K562 (cell line): ENCODE data around the gene FRMD5. TPM values are rescaled to one million over a fixed set of nuclear protein-coding genes. Genes with fewer than 3 reads are reported as not detected.

Source experiments
- ATAC-seq: fragments of 200-7000 bp; cut with Tn5 transposase; 3 replicates; pipeline ENCODE4 v1.9.1; 2020; ENCODE audit warnings: moderate library complexity
- BruUV-seq: library from RNA; stranded (reverse); fragments of 400-500 nt; replicated peaks from 2 replicates; lab custom pipeline; 2021; lab: Mats Ljungman, UMichigan
- CTCF ChIA-PET: fragments of 300-600 bp; formaldehyde crosslinking; extraction: SDS; loops from one replicate; lab custom pipeline; 2021; ENCODE audit warnings: low intra/inter-chr PET ratio; lab: Yijun Ruan, JAX
- POLR2A ChIA-PET: fragments of 300-600, 350-650 bp; sonication (Branson Sonifier 250); formaldehyde crosslinking; extraction: SDS; loops from one replicate; lab custom pipeline; 2021; ENCODE audit warnings: antibody characterized with exemption, inconsistent platforms; lab: Yijun Ruan, JAX
- DNase-seq, 4 experiments: peaks; one replicate each; pipeline versions ENCODE4 v3.0.0 to v3.0.0-alpha.2; 2011 to 2018; ENCODE audit warnings: low spot score in 3 of 4, mixed read lengths in 3 of 4; ENCODE audit errors: extremely low read depth in 1 of 4
- FAIRE-seq: peaks from 2 replicates; lab custom pipeline; 2011; peaks lifted over from hg19 to GRCh38; lab: Jason Lieb, UNC
- H2AFZ ChIP-seq: 2 replicates; pipeline ENCODE4 v1.6.0; 2011; ENCODE audit warnings: low read depth, low read length, control low read depth, inconsistent platforms
- H3K27ac ChIP-seq: fragments of 200-600 bp; 3 replicates; pipeline ENCODE4 v1.8.0; 2011; ENCODE audit warnings: low read depth, mild to moderate bottlenecking, control low read depth, inconsistent platforms, low read length, moderate library complexity, mixed read lengths; ENCODE audit errors: extremely low read depth
- H3K27me3 ChIP-seq, 2 experiments: fragments of 300-600 bp in 1 of 2; 2 replicates in 1 of 2; 3 replicates in 1 of 2; pipeline versions ENCODE4 v1.6.0 to v1.8.0; 2011; ENCODE audit warnings: inconsistent platforms in 2 of 2, low read length in 2 of 2, mild to moderate bottlenecking in 1 of 2, mixed read lengths in 1 of 2, moderate library complexity in 1 of 2; ENCODE audit not compliant: control insufficient read depth in 2 of 2, insufficient read depth in 2 of 2
- H3K36me3 ChIP-seq: fragments of 300-600 bp; 3 replicates; pipeline ENCODE4 v1.8.0; 2011; ENCODE audit warnings: mild to moderate bottlenecking, low read length, inconsistent platforms; ENCODE audit not compliant: control insufficient read depth, insufficient read depth
- H3K4me1 ChIP-seq, 2 experiments: fragments of 200-600 bp in 1 of 2; replicated peaks in 1 of 2; 2 replicates in 1 of 2; 3 replicates in 1 of 2; pipeline versions ENCODE4 v1.5.1 to v1.8.0; 2011; ENCODE audit warnings: inconsistent platforms in 2 of 2, low read length in 2 of 2, mild to moderate bottlenecking in 1 of 2, mixed read lengths in 1 of 2, moderate library complexity in 1 of 2; ENCODE audit not compliant: control insufficient read depth in 2 of 2, insufficient read depth in 2 of 2
- H3K4me2 ChIP-seq: 2 replicates; pipeline ENCODE4 v1.6.1; 2011; ENCODE audit warnings: low read length, control low read depth, inconsistent platforms, mixed read lengths; ENCODE audit not compliant: insufficient read depth
- H3K4me3 ChIP-seq: fragments of 200-600 bp; sonication (generic), shearing (Covaris generic); 2 replicates; pipeline ENCODE4 v1.5.1; 2016; ENCODE audit warnings: control low read depth, inconsistent platforms
- H3K79me2 ChIP-seq: fragments of 200-600 bp; 3 replicates; pipeline ENCODE4 v1.8.0; 2011; ENCODE audit warnings: low read length, inconsistent platforms; ENCODE audit not compliant: control insufficient read depth, insufficient read depth
- H3K9ac ChIP-seq, 2 experiments: 2 replicates each; pipeline versions ENCODE4 v1.6.0 to v1.6.1; 2011; ENCODE audit warnings: low read depth in 2 of 2, low read length in 2 of 2, control low read depth in 1 of 2, inconsistent platforms in 1 of 2, mild to moderate bottlenecking in 1 of 2, mixed read lengths in 1 of 2; ENCODE audit not compliant: insufficient read depth in 1 of 2
- H3K9me1 ChIP-seq: one replicate; pipeline ENCODE4 v1.6.0; 2011; ENCODE audit warnings: inconsistent platforms, mild to moderate bottlenecking, low read length, moderate library complexity; ENCODE audit not compliant: control insufficient read depth, insufficient read depth
- H3K9me3 ChIP-seq: replicated peaks from 2 replicates; pipeline ENCODE4 v1.5.1; 2011; ENCODE audit warnings: low read depth, low read length, inconsistent platforms; ENCODE audit not compliant: control insufficient read depth, insufficient read depth
- H4K20me1 ChIP-seq: replicated peaks from 2 replicates; pipeline ENCODE4 v1.6.1; 2011; ENCODE audit warnings: low read length, inconsistent platforms, mixed read lengths; ENCODE audit not compliant: control insufficient read depth, insufficient read depth
- CREB3 ChIP-seq: fragments of 450-650 bp; conservative IDR thresholded peaks from 2 replicates; pipeline ENCODE4 v1.6.1; 2016; ENCODE audit warnings: missing genetic modification characterization, low read depth, mild to moderate bottlenecking, missing compliant biosample characterization, moderate library complexity
- EGR1 ChIP-seq: fragments of 450-650 bp; conservative IDR thresholded peaks from 2 replicates; pipeline ENCODE4 v1.6.1; 2017; ENCODE audit warnings: mild to moderate bottlenecking
- FOXO4 ChIP-seq: fragments of 450-650 bp; formaldehyde crosslinking; IDR thresholded peaks from 2 replicates; pipeline ENCODE4 v1.4.0; 2020; ENCODE audit warnings: mild to moderate bottlenecking, moderate library complexity
- HNRNPL ChIP-seq: fragments of 200-400 bp; formaldehyde crosslinking; IDR thresholded peaks from 2 replicates; pipeline ENCODE4 v1.6.1; 2017; ENCODE audit warnings: low read depth, mild to moderate bottlenecking, low read length
- JUND ChIP-seq, 2 experiments: IDR thresholded peaks; 2 replicates in 1 of 2; 3 replicates in 1 of 2; pipeline ENCODE4 v1.6.1; 2011; ENCODE audit warnings: borderline replicate concordance in 2 of 2, low read depth in 2 of 2, low read length in 2 of 2, improper control_type of control experiment in 1 of 2, missing biosample characterization in 1 of 2, missing genetic modification characterization in 1 of 2, missing genetic modification reagents in 1 of 2
- KLF13 ChIP-seq: fragments of 450-650 bp; IDR thresholded peaks from 2 replicates; pipeline ENCODE4 v1.6.1; 2016; ENCODE audit warnings: missing genetic modification characterization, low read depth, mild to moderate bottlenecking, missing compliant biosample characterization, moderate library complexity, borderline replicate concordance
- NR2F6 ChIP-seq: fragments of 450-650 bp; formaldehyde crosslinking; IDR thresholded peaks from 2 replicates; pipeline ENCODE4 v1.4.0; 2020; ENCODE audit warnings: mild to moderate bottlenecking
- POLR2AphosphoS5 ChIP-seq: IDR thresholded peaks from 2 replicates; pipeline ENCODE4 v1.6.1; 2011; ENCODE audit warnings: mild to moderate bottlenecking, low read depth, low read length, moderate library complexity; ENCODE audit not compliant: control insufficient read depth, insufficient read depth
- SOX6 ChIP-seq: fragments of 450-650 bp; IDR thresholded peaks from 2 replicates; pipeline ENCODE4 v1.6.1; 2014; ENCODE audit warnings: mild to moderate bottlenecking
- SREBF2 ChIP-seq: sonication (generic); formaldehyde crosslinking; IDR thresholded peaks from 2 replicates; pipeline ENCODE4 v1.4.0; 2020; ENCODE audit warnings: mild to moderate bottlenecking, missing genetic modification reagents
- ZNF324 ChIP-seq: fragments of 250-450 bp; sonication (Bioruptor Pico); IDR thresholded peaks from 2 replicates; pipeline ENCODE4 v1.4.0; 2020; ENCODE audit warnings: mild to moderate bottlenecking
- ZNF384 ChIP-seq: IDR thresholded peaks from 2 replicates; pipeline ENCODE4 v1.6.1; 2012; ENCODE audit warnings: low read depth, low read length, improper control_type of control experiment
- WGBS: fragments of 100-300 bp; shearing (Covaris generic); methylation state at CpG from one replicate; pipeline ENCODE4 v1.1.6; 2016; ENCODE audit warnings: low coverage, mixed read lengths; ENCODE audit not compliant: insufficient coverage; ENCODE audit errors: missing lambda C conversion rate; 5-methylcytosine and 5-hydroxymethylcytosine counted together
- in situ Hi-C: fragments of 300-500 bp; cut with MboI; formaldehyde crosslinking; loops from 4 replicates; pipeline ENCODE4 v1.15.0; 2018; ENCODE audit warnings: inconsistent platforms, mixed read lengths
- intact Hi-C: fragments of 100-400 bp; cut with micrococcal nuclease; formaldehyde crosslinking; loops from 2 replicates; pipeline ENCODE4 v1.14.2; 2022
- polyA plus RNA-seq, 8 experiments: library from polyadenylated mRNA; depleted of rRNA in 4 of 8; stranded (reverse) in 5 of 8; unstranded in 3 of 8; fragments of >200 nt; fragmentation: Nextera tagmentation in 2 of 8; fragmentation: Illumina TruSeq in 1 of 8; extraction: Ambion mirVana in 2 of 8; extraction: Trizol in 1 of 8; gene quantifications; 2 replicates each; pipeline versions ENCODE4 v1.2.1 to v1.2.3, GENCODE V29; 2011 to 2014; ENCODE audit warnings: inconsistent platforms in 1 of 8, missing spikeins in 1 of 8
- total RNA-seq, 7 experiments: library from RNA; depleted of rRNA in 6 of 7; stranded (reverse); fragments of >200 nt in 6 of 7; fragmentation: Illumina TruSeq in 2 of 7; extraction: Trizol in 2 of 7; gene quantifications; 2 replicates each; pipeline versions ENCODE4 v1.2.1 to v1.2.3, GENCODE V29; 2011 to 2021; ENCODE audit warnings: low replicate concordance in 1 of 7

The FRMD5 gene
- total and polyA plus RNA-seq, 9 of the 15 experiments (the other 6 are each of a cell fraction or from before 2014, with no cell fraction given): 0.13 to 0.38 TPM; not detected in 7

GRCh38 chr15:44160796-44161195 lies 34.3 kb downstream of the FRMD5 start:
- H3K36me3 ChIP-seq: no peaks in the 10 kb centered on the region
- ChIA-PET CTCF (no interaction called here), POLR2A (no interaction called here)
- H3K9me3 ChIP-seq: no peaks in the 10 kb centered on the region
- no peaks in the 10 kb centered on the region for H3K4me1 ChIP-seq
- no peak overlapping the region for H3K27ac ChIP-seq
- H4K20me1 ChIP-seq: no peaks in the 10 kb centered on the region
- H3K27me3 ChIP-seq: peaks cover 0 to 29% of the 10 kb centered on the region in 2 experiments; a peak in 3 of 5 replicates
- no peak overlapping the region for H3K9ac ChIP-seq
- BruUV-seq: no TSS peak
- no peak for DNase-seq
- no peaks in the 10 kb centered on the region for H3K9me1 ChIP-seq
- no peak overlapping the region for H3K4me2 ChIP-seq
- no peak for FAIRE-seq
- no peak overlapping the region for H2AFZ ChIP-seq
- ATAC-seq: no peak
- no peaks in the 10 kb centered on the region for H3K79me2 ChIP-seq
- H3K4me3 ChIP-seq: no peak overlapping the region
- intact Hi-C loops (loop anchor here (10.0 kb wide), 1 partner anchor 64 kb away; no protein-coding TSS in a partner anchor), in situ Hi-C loops (no loop called here)
- WGBS: 0% methylated on average over 1 of the region's 1 CpG
- TF ChIP-seq CREB3 (no peak), EGR1 (no peak), ZNF384 (no peak), ZNF324 (CRISPR knock-in tag) (no peak), SOX6 (no peak), NR2F6 (CRISPR knock-in tag) (no peak), SREBF2 (CRISPR knock-in tag) (no peak), POLR2AphosphoS5 (no peak), FOXO4 (CRISPR knock-in tag) (no peak), HNRNPL (no peak), KLF13 (tag) (no peak), JUND (IDR thresholded peaks at IDR 0.05; ENCODE audit: borderline replicate concordance, low read depth, low read length) (no peak), JUND (tag; IDR thresholded peaks at IDR 0.05; ENCODE audit: borderline replicate concordance, low read depth, low read length) (no peak)
